ENCODE results near the gene ARIH1. TPM values are rescaled to one million over a fixed set of nuclear protein-coding genes. Genes with fewer than 3 reads are reported as not detected.

Gene ARIH1
- total and polyA plus RNA-seq, 2 of the 8 experiments (the other 6 are each of a cell fraction or from before 2014, with no cell fraction given) = 32.7 to 179 TPM

- TF ChIP-seq USF2 (IDR thresholded peaks at IDR 0.05; ENCODE audit: low read length) (no peak), SIRT6 (IDR thresholded peaks at IDR 0.05; ENCODE audit: low read length) (no peak), CHD1 (IDR thresholded peaks at IDR 0.05; ENCODE audit: low read depth, low read length) (no peak), JUN (IDR thresholded peaks at IDR 0.05; ENCODE audit: low read depth, low read length) (no peak), PHF8 (conservative IDR thresholded peaks at IDR 0.05; ENCODE audit: low read depth, low read length) (0 out of 2 replicates have a peak, but pooled peaks have one; percentile 29), MAX (IDR thresholded peaks at IDR 0.05) (no peak; the same call in 1 of the 2 replicates), CREB1 (IDR thresholded peaks at IDR 0.05) (no peak), GTF2F1 (IDR thresholded peaks at IDR 0.05; ENCODE audit: borderline replicate concordance, low read depth, low read length) (no peak), BCL11A (IDR thresholded peaks at IDR 0.05; ENCODE audit: low read depth in 2 of 2, low read length in 2 of 2) (no peak), CBX8 (IDR thresholded peaks at IDR 0.05; ENCODE audit: borderline replicate concordance, low read depth, low read length) (no peak), SP1 (IDR thresholded peaks at IDR 0.05; ENCODE audit: low read depth, low read length) (no peak), KDM4A (IDR thresholded peaks at IDR 0.05; ENCODE audit: low read depth, low read length, severe bottlenecking) (peak; percentile 68), CHD2 (IDR thresholded peaks at IDR 0.05; ENCODE audit: low read length) (no peak), CTBP2 (IDR thresholded peaks at IDR 0.05; ENCODE audit: borderline replicate concordance, insufficient read depth, insufficient read length, low read length) (no peak), SIN3A (conservative IDR thresholded peaks at IDR 0.05 in 1 of 2, IDR thresholded peaks at IDR 0.05 in 1 of 2; ENCODE audit: low read depth in 1 of 2, low read length in 2 of 2) (0 out of 4 replicates have a peak, but pooled peaks of 1 of the 2 experiments have one; percentile 48), CEBPB (IDR thresholded peaks at IDR 0.05; ENCODE audit: low read depth, low read length) (no peak), RFX5 (IDR thresholded peaks at IDR 0.05; ENCODE audit: borderline replicate concordance, low read depth, low read length) (no peak), ASH2L (IDR thresholded peaks at IDR 0.05; ENCODE audit: low read length) (peak; percentile 45), RBBP5 (IDR thresholded peaks at IDR 0.05; ENCODE audit: borderline replicate concordance, low read depth, low read length) (peak; percentile 12; the same call in 1 of the 2 replicates), RNF2 (IDR thresholded peaks at IDR 0.05; ENCODE audit: borderline replicate concordance, low read depth, low read length, missing control alignments, poor library complexity, severe bottlenecking) (no peak), NRF1 (IDR thresholded peaks at IDR 0.05; ENCODE audit: low read depth, low read length) (no peak), SRF (IDR thresholded peaks at IDR 0.05; ENCODE audit: low read depth, low read length) (no peak), POLR2A (IDR thresholded peaks at IDR 0.05; ENCODE audit: control extremely low read depth in 1 of 2, low read depth in 2 of 2, low read length in 2 of 2) (peak; percentile 22 to 66; a peak in 2 of 3 replicates), TAF1 (IDR thresholded peaks at IDR 0.05; ENCODE audit: low read depth, low read length) (peak; percentile 73)
Measured at GRCh38 chr15:72474912-72475628, 940 bp downstream of the ARIH1 start (continued).
